ENCODE measurements around the gene FCN1.

The FCN1 gene

GRCh38 chr9:134890155-134890495, 27.6 kb downstream of the FCN1 start:
- DNase-seq: no peak

GRCh38 chr9:134889386-134890154, 28.1 kb downstream of the FCN1 start:
- DNase-seq: no peak

- DNase-seq: no peak
These were observed 29.0 kb downstream of the FCN1 start for GRCh38 chr9:134888603-134889190.

- peak; percentile 39 for DNase-seq
These were observed 29.8 kb downstream of the FCN1 start for GRCh38 chr9:134887686-134888602.

- no peak for DNase-seq
These were observed 30.5 kb downstream of the FCN1 start for GRCh38 chr9:134887219-134887618.

- DNase-seq: no peak
These were observed 31.2 kb downstream of the FCN1 start for GRCh38 chr9:134886413-134886913.

GRCh38 chr9:134885679-134886412, 31.9 kb downstream of the FCN1 start:
- DNase-seq: no peak

- DNase-seq: no peak
These were observed 32.6 kb downstream of the FCN1 start for GRCh38 chr9:134885001-134885678.

GRCh38 chr9:134884492-134884891, 33.2 kb downstream of the FCN1 start:
- no peak for DNase-seq

- DNase-seq: no peak
These were observed 34.5 kb downstream of the FCN1 start for GRCh38 chr9:134883040-134883782.

- DNase-seq: no peak
These were observed 35.4 kb downstream of the FCN1 start for GRCh38 chr9:134882204-134882785.

- DNase-seq: no peak
These were observed 36.4 kb downstream of the FCN1 start for GRCh38 chr9:134881313-134881670.

GRCh38 chr9:134880484-134881312, 37.0 kb downstream of the FCN1 start, which contains the start of gene FCN2:
Gene FCN2 (plus strand): TSS chr9:134880810. CDS start chr9:134880822, 12 bp downstream.
- no peak for DNase-seq

- DNase-seq: no peak
These were observed 37.8 kb downstream of the FCN1 start for GRCh38 chr9:134879664-134880483.

GRCh38 chr9:134877541-134877940, 40.2 kb downstream of the FCN1 start:
- no peak for DNase-seq

- peak; percentile 48 for DNase-seq
These were observed 42.3 kb downstream of the FCN1 start for GRCh38 chr9:134875371-134875770.

GRCh38 chr9:134872482-134873231, 45.1 kb downstream of the FCN1 start:
- DNase-seq: no peak

- no peak for DNase-seq
These were observed 45.9 kb downstream of the FCN1 start for GRCh38 chr9:134871697-134872340.
